ENCODE data around the gene TRAT1. TPM values are rescaled to one million over a fixed set of nuclear protein-coding genes. Genes with fewer than 3 reads are reported as not detected.
"Not testable (repeated sequence)": the region's sequence is repeated elsewhere in the genome, so short reads cannot be mapped to it uniquely, and the experiment has no call there.

The TRAT1 gene
- total RNA-seq, 1 experiment from 2014 or later, result 0.21 TPM

- Histone ChIP-seq H3K36me3 (ENCODE audit: control insufficient read depth, insufficient read depth, low read length) (no peaks in the 10 kb centered on the region), H3K9me3 (ENCODE audit: control insufficient read depth, insufficient read depth, low read depth, low read length) (no peaks in the 10 kb centered on the region), H3K27ac (ENCODE audit: low read length) (no peak overlapping the region), H3K4me3 (ENCODE audit: low read depth in 2 of 2, low read length in 2 of 2) (no peak overlapping the region), H3K27me3 (ENCODE audit: control insufficient read depth, insufficient read depth, low read length) (no peaks in the 10 kb centered on the region), H3K4me1 (ENCODE audit: control insufficient read depth, insufficient read depth, low read length) (no peaks in the 10 kb centered on the region)
- TF ChIP-seq, protein P1, sequence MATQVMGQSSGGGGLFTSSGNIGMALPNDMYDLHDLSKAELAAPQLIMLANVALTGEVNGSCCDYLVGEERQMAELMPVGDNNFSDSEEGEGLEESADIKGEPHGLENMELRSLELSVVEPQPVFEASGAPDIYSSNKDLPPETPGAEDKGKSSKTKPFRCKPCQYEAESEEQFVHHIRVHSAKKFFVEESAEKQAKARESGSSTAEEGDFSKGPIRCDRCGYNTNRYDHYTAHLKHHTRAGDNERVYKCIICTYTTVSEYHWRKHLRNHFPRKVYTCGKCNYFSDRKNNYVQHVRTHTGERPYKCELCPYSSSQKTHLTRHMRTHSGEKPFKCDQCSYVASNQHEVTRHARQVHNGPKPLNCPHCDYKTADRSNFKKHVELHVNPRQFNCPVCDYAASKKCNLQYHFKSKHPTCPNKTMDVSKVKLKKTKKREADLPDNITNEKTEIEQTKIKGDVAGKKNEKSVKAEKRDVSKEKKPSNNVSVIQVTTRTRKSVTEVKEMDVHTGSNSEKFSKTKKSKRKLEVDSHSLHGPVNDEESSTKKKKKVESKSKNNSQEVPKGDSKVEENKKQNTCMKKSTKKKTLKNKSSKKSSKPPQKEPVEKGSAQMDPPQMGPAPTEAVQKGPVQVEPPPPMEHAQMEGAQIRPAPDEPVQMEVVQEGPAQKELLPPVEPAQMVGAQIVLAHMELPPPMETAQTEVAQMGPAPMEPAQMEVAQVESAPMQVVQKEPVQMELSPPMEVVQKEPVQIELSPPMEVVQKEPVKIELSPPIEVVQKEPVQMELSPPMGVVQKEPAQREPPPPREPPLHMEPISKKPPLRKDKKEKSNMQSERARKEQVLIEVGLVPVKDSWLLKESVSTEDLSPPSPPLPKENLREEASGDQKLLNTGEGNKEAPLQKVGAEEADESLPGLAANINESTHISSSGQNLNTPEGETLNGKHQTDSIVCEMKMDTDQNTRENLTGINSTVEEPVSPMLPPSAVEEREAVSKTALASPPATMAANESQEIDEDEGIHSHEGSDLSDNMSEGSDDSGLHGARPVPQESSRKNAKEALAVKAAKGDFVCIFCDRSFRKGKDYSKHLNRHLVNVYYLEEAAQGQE (IDR thresholded peaks at IDR 0.05; ENCODE audit: insufficient read depth in 1 of 2, low read depth in 2 of 2, low read length in 1 of 2), result no peak
- TF ChIP-seq, protein P2, sequence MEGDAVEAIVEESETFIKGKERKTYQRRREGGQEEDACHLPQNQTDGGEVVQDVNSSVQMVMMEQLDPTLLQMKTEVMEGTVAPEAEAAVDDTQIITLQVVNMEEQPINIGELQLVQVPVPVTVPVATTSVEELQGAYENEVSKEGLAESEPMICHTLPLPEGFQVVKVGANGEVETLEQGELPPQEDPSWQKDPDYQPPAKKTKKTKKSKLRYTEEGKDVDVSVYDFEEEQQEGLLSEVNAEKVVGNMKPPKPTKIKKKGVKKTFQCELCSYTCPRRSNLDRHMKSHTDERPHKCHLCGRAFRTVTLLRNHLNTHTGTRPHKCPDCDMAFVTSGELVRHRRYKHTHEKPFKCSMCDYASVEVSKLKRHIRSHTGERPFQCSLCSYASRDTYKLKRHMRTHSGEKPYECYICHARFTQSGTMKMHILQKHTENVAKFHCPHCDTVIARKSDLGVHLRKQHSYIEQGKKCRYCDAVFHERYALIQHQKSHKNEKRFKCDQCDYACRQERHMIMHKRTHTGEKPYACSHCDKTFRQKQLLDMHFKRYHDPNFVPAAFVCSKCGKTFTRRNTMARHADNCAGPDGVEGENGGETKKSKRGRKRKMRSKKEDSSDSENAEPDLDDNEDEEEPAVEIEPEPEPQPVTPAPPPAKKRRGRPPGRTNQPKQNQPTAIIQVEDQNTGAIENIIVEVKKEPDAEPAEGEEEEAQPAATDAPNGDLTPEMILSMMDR (IDR thresholded peaks at IDR 0.05), result no peak
- TF ChIP-seq SIN3A (IDR thresholded peaks at IDR 0.05; ENCODE audit: borderline replicate concordance, insufficient read depth, low read depth, low read length) (no peak), TCF7L2 (IDR thresholded peaks at IDR 0.05; ENCODE audit: low read depth, low read length) (no peak), POLR2AphosphoS5 (IDR thresholded peaks at IDR 0.05; ENCODE audit: low read depth, low read length) (no peak)
- in situ Hi-C loops (cut with HindIII; ENCODE audit: low pct_unique_long_range_greater_than_20kb, low sequenced_read_pairs) (no loop called here), intact Hi-C loops (cut with micrococcal nuclease; ENCODE audit: unreplicated experiment) (no loop called here)
- CTCF ChIA-PET, result interaction anchor here (0.6 kb wide), 1 partner anchor 28 kb away, joined by 6 read pairs; no protein-coding TSS in a partner anchor
- no peak for DNase-seq (ENCODE audit: low read depth, low spot score)
- POLR2A ChIA-PET, result no interaction called here
- BruUV-seq (replicated peaks), result no TSS peak
- no peak for ATAC-seq
Measured at GRCh38 chr3:108823227-108823626, 641 bp downstream of the TRAT1 start.

- H3K9me3 ChIP-seq (ENCODE audit: control insufficient read depth, insufficient read depth, low read depth, low read length); H3K36me3 ChIP-seq (ENCODE audit: control insufficient read depth, insufficient read depth, low read length); H3K4me1 ChIP-seq (ENCODE audit: control insufficient read depth, insufficient read depth, low read length); ATAC-seq; CTCF ChIA-PET; BruUV-seq (replicated peaks); POLR2A ChIA-PET; in situ Hi-C loops (cut with HindIII; ENCODE audit: low pct_unique_long_range_greater_than_20kb, low sequenced_read_pairs); H3K4me3 ChIP-seq (ENCODE audit: low read depth in 2 of 2, low read length in 2 of 2); intact Hi-C loops (cut with micrococcal nuclease; ENCODE audit: unreplicated experiment); H3K27ac ChIP-seq (ENCODE audit: low read length); DNase-seq (ENCODE audit: low read depth, low spot score); H3K27me3 ChIP-seq (ENCODE audit: control insufficient read depth, insufficient read depth, low read length): not testable (repeated sequence)
Measured at GRCh38 chr3:108823803-108824202, 1.2 kb downstream of the TRAT1 start.

DNA sequence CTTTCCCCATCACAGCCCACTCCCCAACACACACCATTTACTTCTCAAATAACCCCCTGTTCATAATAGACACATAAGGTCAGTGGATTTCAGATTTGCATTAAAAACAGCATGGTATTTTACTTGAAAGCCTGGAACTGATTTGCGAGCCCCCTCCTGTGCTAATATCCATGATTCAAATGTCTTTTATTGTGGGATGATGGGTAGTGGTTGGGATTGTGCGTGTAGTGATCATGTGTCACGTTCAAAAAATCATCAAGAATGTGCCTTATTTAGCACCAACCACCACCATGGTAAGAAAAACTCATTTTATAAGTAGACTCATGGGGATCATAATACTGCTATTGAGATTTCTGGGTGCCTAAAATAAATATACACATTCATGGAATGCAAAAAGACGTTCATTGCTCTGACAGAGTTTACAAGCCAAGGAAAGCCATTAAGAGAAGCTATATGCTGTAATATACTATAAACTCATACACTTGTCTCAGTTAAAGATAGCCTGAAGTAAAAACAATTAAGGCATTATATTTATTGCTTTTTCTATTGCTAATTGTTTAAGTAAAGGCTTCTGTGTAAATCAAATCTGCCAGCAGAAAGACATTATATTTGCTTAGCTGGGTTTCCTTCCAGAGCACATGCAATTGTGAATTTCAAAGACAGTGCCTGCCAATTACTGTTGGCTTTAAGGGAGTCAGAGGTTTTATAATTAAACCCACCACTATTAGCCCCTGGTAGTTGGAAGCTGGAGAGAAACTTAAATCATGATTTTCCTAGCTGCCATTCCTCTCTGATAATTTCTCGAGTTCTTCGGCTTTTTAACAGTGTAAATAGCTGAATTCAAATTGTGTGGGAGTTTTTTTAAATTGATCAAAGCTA, 4.0 kb downstream of the TRAT1 start:
- no TSS peak for BruUV-seq (replicated peaks)
- Histone ChIP-seq H3K27ac (ENCODE audit: low read length) (no peak overlapping the region), H3K4me3 (ENCODE audit: low read depth in 2 of 2, low read length in 2 of 2) (no peak overlapping the region), H3K9me3 (ENCODE audit: control insufficient read depth, insufficient read depth, low read depth, low read length) (no peaks in the 10 kb centered on the region), H3K4me1 (ENCODE audit: control insufficient read depth, insufficient read depth, low read length) (no peaks in the 10 kb centered on the region), H3K36me3 (ENCODE audit: control insufficient read depth, insufficient read depth, low read length) (no peaks in the 10 kb centered on the region), H3K27me3 (ENCODE audit: control insufficient read depth, insufficient read depth, low read length) (no peaks in the 10 kb centered on the region)
- ChIA-PET POLR2A (no interaction called here), CTCF (no interaction called here)
- DNase-seq (ENCODE audit: low read depth, low spot score) (no peak), ATAC-seq (no peak)
- TF ChIP-seq, protein P2 (IDR thresholded peaks at IDR 0.05), result no peak
- no peak for TF ChIP-seq POLR2AphosphoS5 (IDR thresholded peaks at IDR 0.05; ENCODE audit: low read depth, low read length)
- TF ChIP-seq SIN3A (IDR thresholded peaks at IDR 0.05; ENCODE audit: borderline replicate concordance, insufficient read depth, low read depth, low read length), result no peak
- no peak for TF ChIP-seq TCF7L2 (IDR thresholded peaks at IDR 0.05; ENCODE audit: low read depth, low read length)
- TF ChIP-seq, protein P1 (IDR thresholded peaks at IDR 0.05; ENCODE audit: insufficient read depth in 1 of 2, low read depth in 2 of 2, low read length in 1 of 2), result no peak
- intact Hi-C loops (cut with micrococcal nuclease; ENCODE audit: unreplicated experiment), result no loop called here
- in situ Hi-C loops (cut with HindIII; ENCODE audit: low pct_unique_long_range_greater_than_20kb, low sequenced_read_pairs), result no loop called here

All from Panc1 (cell line).